ENCODE data around the gene YWHAE.
A peak's percentile ranks its signal among the peaks of the same experiment; 100 is the strongest.
"Not testable (repeated sequence)": the region's sequence is repeated elsewhere in the genome, so short reads cannot be mapped to it uniquely, and the experiment has no call there.

Gene YWHAE

GRCh38 chr17:1324201-1324771, 75.7 kb downstream of the YWHAE start:
- no peak for DNase-seq

- no peak for DNase-seq
Measured at GRCh38 chr17:1323336-1323735, 76.7 kb downstream of the YWHAE start.

GRCh38 chr17:1322480-1322879, 77.5 kb downstream of the YWHAE start:
- DNase-seq = no peak

- no peak for DNase-seq
Measured at GRCh38 chr17:1322014-1322428, 78.0 kb downstream of the YWHAE start.

GRCh38 chr17:1315891-1316403, 84.1 kb downstream of the YWHAE start:
- DNase-seq = peak; percentile 93

- DNase-seq = peak; percentile 53
Measured at GRCh38 chr17:1315409-1315808, 84.6 kb downstream of the YWHAE start.

GRCh38 chr17:1313270-1314005, 86.6 kb downstream of the YWHAE start:
- DNase-seq = no peak

- DNase-seq = peak; percentile 60
Measured at GRCh38 chr17:1312261-1312870, 87.7 kb downstream of the YWHAE start.

- not testable (repeated sequence) for DNase-seq
Measured at GRCh38 chr17:1307829-1308228, 92.2 kb downstream of the YWHAE start.

GRCh38 chr17:1304962-1305563, 95.0 kb downstream of the YWHAE start:
- DNase-seq = no peak

GRCh38 chr17:1304522-1304921, 95.5 kb downstream of the YWHAE start:
- DNase-seq = no peak

- no peak for DNase-seq
Measured at GRCh38 chr17:1302761-1303160, 97.3 kb downstream of the YWHAE start.

- no peak for DNase-seq
Measured at GRCh38 chr17:1301546-1301945, 98.5 kb downstream of the YWHAE start.

- DNase-seq = no peak
Measured at GRCh38 chr17:1300371-1300905, 99.6 kb downstream of the YWHAE start.

GRCh38 chr17:1299552-1300370, 100.3 kb downstream of the YWHAE start:
- DNase-seq = no peak

GRCh38 chr17:1298606-1299005, 101.4 kb downstream of the YWHAE start:
- DNase-seq = peak; percentile 18
